GM12801 (cell line): Measurements from ENCODE around the gene DDX1.

Experiments used
- CTCF ChIP-seq: IDR thresholded peaks from one replicate; pipeline ENCODE4 v1.5.1; 2011; ENCODE audit warnings: control low read depth; ENCODE audit not compliant: insufficient read length; ENCODE audit errors: extremely low read depth

The DDX1 gene

GRCh38 chr2:15580451-15580850, 11.2 kb upstream of the DDX1 start:
- TF ChIP-seq CTCF: no peak

GRCh38 chr2:15582710-15583357, 8.8 kb upstream of the DDX1 start:
- TF ChIP-seq CTCF: no peak

GRCh38 chr2:15583826-15584225, 7.8 kb upstream of the DDX1 start:
- no peak for TF ChIP-seq CTCF

- no peak for TF ChIP-seq CTCF
Measured at GRCh38 chr2:15584316-15584715, 7.4 kb upstream of the DDX1 start.

GRCh38 chr2:15584767-15585469, 6.8 kb upstream of the DDX1 start:
- TF ChIP-seq CTCF: no peak

- TF ChIP-seq CTCF: no peak
Measured at GRCh38 chr2:15588329-15588919, 3.2 kb upstream of the DDX1 start.

GRCh38 chr2:15591373-15591691, 336 bp upstream of the DDX1 start:
- TF ChIP-seq CTCF: no peak
